Activated CD4-positive, CD25-positive, alpha-beta regulatory T cell treated with anti-CD3 and anti-CD28 coated beads, Interleukin-2, amount 50 U/mL, for 24 hours (primary cell): ENCODE measurements around the gene DDX52.

Experiments used
- ATAC-seq, 2 donors: fragments of 150-1000 bp; cut with Tn5 transposase; one replicate each; pipeline ENCODE4 v1.10.0; 2021; ENCODE audit warnings: mild to moderate bottlenecking in 1 of 2, moderate library complexity in 1 of 2

DDX52 gene

DNA sequence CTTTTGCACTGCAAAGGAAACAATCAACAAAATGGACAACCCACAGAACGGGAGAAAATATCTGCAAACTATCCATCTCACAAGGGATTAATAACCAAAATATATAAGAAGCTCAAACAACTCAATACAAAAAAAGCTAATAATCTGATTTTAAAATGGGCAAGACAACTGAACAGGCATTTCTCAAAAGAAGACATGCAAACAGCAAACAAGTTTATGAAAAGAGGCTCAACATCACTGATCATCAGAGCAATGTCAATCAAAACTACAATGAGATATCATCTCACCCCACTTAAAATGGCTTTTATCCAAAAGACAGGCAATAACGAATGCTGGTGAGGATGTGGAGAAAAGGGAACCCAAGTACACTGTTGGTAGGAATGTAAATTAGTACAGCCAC, 68.8 kb downstream of the DDX52 start:
- no peak for ATAC-seq

- no peak for ATAC-seq
Measured at GRCh38 chr17:37571674-37572073, 71.6 kb downstream of the DDX52 start.

GRCh38 chr17:37570527-37571093, 72.6 kb downstream of the DDX52 start:
- ATAC-seq, result peak in 1 of 2 donors; percentile 68

- ATAC-seq, result no peak
Measured at GRCh38 chr17:37568350-37569053, 74.7 kb downstream of the DDX52 start.

GRCh38 chr17:37567538-37567937, 75.7 kb downstream of the DDX52 start:
- ATAC-seq, result no peak

GRCh38 chr17:37567137-37567536, 76.1 kb downstream of the DDX52 start:
- no peak for ATAC-seq

DNA sequence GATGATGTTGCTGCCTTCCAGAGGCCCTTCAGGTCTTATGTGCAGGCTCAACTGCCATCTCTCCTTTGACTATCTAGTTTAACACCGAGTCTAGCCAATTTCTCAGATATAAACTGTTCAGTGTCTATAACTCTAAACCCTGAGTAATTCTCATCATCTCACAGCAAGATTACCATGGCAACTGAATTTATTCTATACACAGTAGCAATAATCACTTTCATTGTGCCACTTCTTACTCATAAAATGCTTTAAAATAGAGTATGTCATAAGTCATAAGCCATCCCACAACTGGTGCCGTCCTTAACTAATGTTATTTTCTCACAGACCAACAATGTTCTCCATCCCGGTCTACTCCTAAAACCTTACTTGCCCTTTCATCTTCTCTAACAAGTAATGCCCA, 79.0 kb downstream of the DDX52 start:
- peak; percentile 46 to 53 for ATAC-seq

- ATAC-seq, result no peak
Measured at GRCh38 chr17:37562016-37562745, 81.1 kb downstream of the DDX52 start.
